HG02884 (cell line): Measurements from ENCODE around the gene PGM3.

Experiments
- ATAC-seq: cut with Tn5 transposase; IDR thresholded peaks from one replicate; pipeline ENCODE4 v1.9.1; 2021; ENCODE audit warnings: mild to moderate bottlenecking, moderate library complexity; ENCODE audit not compliant: unreplicated experiment

PGM3 gene

GRCh38 chr6:83124553-83124952, 68.5 kb downstream of the PGM3 start:
- no peak for ATAC-seq

GRCh38 chr6:83119742-83120300, 73.2 kb downstream of the PGM3 start:
- ATAC-seq: no peak

- ATAC-seq: no peak
Observed at GRCh38 chr6:83117802-83118201, 75.3 kb downstream of the PGM3 start.
